ENCODE measurements around the gene CD46.

The CD46 gene

DNA sequence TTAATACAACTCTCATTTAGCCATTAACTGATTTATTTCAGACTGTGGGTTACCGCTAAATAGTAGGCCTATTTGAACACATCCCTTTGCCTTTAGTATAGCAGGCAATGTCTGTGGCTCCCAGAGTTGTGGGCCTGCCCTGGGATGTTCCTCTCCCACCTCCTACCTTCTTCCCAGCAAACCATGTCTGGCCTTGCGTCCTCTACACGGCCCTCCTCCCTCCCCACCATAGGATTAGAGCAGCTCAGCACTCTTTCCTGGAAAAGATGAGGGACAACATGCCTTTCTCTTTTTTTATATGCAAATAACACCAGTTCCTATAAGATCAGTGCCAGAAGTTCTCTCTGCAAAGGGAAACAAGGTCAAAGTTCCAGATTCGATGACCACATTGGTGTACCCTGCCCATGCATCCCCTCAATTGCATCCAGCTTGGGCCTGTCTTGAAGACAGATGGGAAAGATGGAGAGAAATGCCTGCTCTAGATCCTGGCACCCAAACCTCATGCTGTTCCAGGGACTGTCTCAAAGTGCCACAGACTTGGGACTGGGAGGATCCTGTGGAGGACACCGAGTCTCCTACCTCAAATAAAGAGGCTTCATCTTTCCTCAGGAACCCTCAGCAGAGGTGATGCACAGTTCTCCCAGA lies 57.2 kb downstream of the CD46 start:
- Histone ChIP-seq H3K4me3 (peak overlapping the region; percentile 16), H3K27ac (peak overlapping the region; percentile 70 to 90)
- TF ChIP-seq, protein P1, sequence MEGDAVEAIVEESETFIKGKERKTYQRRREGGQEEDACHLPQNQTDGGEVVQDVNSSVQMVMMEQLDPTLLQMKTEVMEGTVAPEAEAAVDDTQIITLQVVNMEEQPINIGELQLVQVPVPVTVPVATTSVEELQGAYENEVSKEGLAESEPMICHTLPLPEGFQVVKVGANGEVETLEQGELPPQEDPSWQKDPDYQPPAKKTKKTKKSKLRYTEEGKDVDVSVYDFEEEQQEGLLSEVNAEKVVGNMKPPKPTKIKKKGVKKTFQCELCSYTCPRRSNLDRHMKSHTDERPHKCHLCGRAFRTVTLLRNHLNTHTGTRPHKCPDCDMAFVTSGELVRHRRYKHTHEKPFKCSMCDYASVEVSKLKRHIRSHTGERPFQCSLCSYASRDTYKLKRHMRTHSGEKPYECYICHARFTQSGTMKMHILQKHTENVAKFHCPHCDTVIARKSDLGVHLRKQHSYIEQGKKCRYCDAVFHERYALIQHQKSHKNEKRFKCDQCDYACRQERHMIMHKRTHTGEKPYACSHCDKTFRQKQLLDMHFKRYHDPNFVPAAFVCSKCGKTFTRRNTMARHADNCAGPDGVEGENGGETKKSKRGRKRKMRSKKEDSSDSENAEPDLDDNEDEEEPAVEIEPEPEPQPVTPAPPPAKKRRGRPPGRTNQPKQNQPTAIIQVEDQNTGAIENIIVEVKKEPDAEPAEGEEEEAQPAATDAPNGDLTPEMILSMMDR (IDR thresholded peaks at IDR 0.05), result no peak
- no peak for DNase-seq (ENCODE audit: low spot score)

DNA sequence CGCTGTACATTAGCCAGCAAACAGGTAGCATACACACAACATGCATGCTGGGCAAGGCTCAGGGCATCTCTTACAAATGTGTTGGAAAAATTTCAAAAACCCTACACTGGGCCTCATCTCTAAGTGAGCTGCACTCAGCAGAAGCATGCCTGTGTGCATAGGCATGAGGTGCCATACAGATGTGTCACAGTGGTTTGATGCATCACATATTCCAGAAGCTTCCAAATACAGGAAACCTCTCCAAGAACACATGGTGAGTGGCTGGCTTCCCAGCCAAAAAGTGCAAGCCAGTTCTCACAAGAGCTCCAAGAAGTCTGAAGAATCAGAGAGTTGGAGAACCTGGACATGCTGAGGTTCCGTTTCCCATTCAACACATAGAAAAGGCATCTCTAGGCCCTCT lies 58.3 kb downstream of the CD46 start:
- Histone ChIP-seq H3K27ac (peak overlapping the region; percentile 90 to 94), H3K4me3 (no peak overlapping the region)
- TF ChIP-seq, protein P1 (IDR thresholded peaks at IDR 0.05), result no peak
- no peak for DNase-seq (ENCODE audit: low spot score)

DNA sequence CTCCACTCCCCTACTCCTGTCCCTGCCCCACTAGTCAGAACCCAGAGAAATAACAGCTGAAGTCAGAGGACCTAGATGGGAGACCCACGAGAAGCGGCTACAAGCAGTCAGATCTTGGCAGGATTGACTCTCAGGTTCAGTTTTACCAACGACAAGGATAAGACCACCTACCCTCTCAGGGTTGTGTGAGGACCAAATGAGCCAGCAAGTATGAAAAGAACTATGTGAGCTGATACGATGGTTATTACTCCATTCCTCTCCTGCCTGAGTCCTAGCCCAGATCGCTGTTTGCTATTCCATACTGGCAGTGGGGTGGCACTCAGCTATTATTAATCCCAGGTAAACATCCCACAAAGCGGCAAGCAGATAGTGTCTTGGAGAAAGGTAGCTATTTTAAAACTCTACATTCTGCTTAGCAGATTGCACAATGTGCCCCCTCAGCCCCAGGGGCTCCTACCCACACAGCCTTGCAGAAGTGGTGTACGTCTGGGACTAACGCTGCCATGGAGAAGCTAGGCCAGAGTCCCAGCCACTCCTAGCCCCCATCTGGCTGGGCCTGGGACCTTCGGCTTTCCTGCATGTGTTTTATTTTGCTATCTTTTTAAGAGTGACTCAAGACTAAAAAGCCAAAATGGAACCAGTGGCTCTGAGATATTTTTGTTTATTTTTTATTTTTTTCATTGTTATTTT lies 58.9 kb downstream of the CD46 start:
- TF ChIP-seq, protein P1 (IDR thresholded peaks at IDR 0.05), result no peak
- Histone ChIP-seq H3K27ac (peak overlapping the region; percentile 61 to 94), H3K4me3 (peak overlapping the region; percentile 46)
- no peak for DNase-seq (ENCODE audit: low spot score)

DNA sequence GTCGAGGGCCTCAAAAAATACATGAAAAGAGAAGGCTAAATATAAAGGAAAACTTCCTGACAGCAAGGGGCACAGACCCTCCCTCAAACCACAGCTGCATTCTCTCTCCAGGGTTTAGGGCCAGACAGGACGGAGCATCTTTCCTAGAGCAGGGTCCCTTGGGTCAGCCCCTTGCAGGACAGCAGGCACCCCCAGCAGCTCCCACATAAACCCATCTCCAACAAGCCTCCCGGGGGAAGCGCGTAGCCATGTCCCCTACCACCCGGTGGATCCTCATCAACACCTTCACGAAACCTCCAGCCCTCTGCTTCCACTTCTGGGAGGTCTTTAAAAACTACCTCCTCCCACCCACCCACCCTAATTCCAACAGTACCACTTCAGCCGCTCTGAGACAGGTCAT lies 59.5 kb downstream of the CD46 start:
- DNase-seq (ENCODE audit: low spot score), result no peak
- TF ChIP-seq, protein P1 (IDR thresholded peaks at IDR 0.05), result no peak
- Histone ChIP-seq H3K4me3 (peak overlapping the region; percentile 46), H3K27ac (peak overlapping the region; percentile 94 to 98)

DNA sequence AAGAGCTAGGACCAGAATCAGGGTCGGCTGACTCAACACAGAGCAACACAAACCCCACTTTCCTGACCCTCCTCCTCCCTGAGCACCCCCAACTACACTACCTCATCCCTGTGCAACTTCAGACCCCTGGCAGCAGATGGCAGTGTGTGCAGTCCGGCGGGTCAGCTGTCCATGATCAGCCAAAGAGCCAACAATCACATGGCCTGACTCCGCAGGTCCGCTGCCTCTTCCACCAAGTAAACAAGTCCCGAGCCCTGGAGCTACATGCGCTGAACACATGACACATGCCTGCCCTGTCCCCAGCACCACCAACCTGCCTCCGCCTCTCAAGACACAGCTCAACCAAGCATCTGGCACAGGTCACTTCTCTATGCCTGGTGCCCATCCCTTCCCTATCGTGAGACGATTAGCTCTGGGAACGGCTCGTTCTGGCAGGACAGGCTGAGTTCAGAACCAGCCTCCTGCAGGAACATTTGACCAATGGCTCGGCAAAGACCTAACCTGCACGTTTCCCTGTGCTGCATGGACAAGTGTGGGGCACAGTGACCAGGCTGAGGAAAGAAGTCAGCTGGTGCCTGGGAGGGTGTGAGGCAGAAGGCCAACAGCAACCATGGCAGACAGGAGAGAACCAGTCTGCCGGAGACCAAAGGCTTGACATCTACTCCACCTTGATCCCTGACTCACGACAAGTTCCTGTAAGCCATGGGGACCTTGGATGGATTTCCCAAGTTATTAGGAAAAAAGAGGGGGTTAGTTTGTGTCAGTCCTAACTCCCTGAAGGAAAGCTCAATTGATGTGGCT lies 60.3 kb downstream of the CD46 start:
- Histone ChIP-seq H3K4me3 (peak overlapping the region; percentile 59), H3K27ac (peak overlapping the region; percentile 94 to 98)
- TF ChIP-seq, protein P1 (IDR thresholded peaks at IDR 0.05), result no peak
- DNase-seq (ENCODE audit: low spot score), result no peak

DNA sequence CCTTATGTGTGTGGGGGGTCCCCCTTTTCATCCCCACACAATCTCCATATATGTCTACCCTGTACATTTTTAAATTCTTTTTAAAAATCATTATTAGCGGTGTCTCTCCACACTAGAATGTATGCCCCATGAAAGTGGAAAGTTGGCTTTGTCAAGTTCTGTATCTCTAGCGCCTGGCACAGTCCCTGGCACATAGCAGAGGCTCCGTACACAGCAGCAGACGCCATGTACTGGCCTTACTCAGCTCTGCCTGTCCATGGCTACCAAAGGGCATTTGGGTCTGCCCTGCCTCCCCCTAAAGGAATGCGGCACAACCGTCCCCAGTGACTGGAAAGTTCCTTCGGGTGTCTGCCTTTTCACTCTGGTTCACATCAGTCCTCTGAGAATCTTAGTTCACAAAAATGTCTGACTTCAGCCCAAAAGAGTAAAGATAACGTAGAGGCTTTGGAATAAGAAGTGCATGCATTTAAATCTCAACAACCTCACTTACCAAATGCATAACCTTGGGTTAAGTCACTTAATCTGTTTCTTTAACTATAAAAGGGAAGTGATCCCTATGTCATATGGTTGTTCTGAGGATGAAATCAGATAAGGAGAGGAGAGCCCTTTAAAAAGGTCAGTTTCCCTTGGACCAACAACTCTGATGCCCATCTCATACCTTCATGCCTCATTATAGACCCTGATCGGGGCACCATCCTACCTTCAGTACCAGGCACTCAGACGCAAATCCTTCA lies 61.1 kb downstream of the CD46 start:
- DNase-seq (ENCODE audit: low spot score), result no peak
- TF ChIP-seq, protein P1 (IDR thresholded peaks at IDR 0.05), result no peak
- Histone ChIP-seq H3K4me3 (peak overlapping the region; percentile 59), H3K27ac (peak overlapping the region; percentile 94 to 98)

Measured in coronary artery (tissue), 2 donors.